CD4-positive, alpha-beta T cell treated with Interleukin-10 for 1 hour (primary cell): Measurements from ENCODE around the gene INHBB.
"Not testable (repeated sequence)": the region's sequence is repeated elsewhere in the genome, so short reads cannot be mapped to it uniquely, and the experiment has no call there.

ENCODE experiments used
- DNase-seq: peaks from one replicate; pipeline ENCODE4 v3.0.0-alpha.2; 2020

INHBB gene

GRCh38 chr2:120383631-120384340, 37.9 kb downstream of the INHBB start:
- no peak for DNase-seq

- DNase-seq: no peak
Measured at GRCh38 chr2:120384486-120385354, 38.8 kb downstream of the INHBB start.

- DNase-seq: no peak
Measured at GRCh38 chr2:120385355-120386127, 39.6 kb downstream of the INHBB start.

- no peak for DNase-seq
Measured at GRCh38 chr2:120388222-120389035, 42.5 kb downstream of the INHBB start.

- DNase-seq: no peak
Measured at GRCh38 chr2:120389036-120389391, 43.1 kb downstream of the INHBB start.

- DNase-seq: no peak
Measured at GRCh38 chr2:120390381-120391055, 44.6 kb downstream of the INHBB start.

GRCh38 chr2:120391382-120391781, 45.4 kb downstream of the INHBB start:
- not testable (repeated sequence) for DNase-seq

GRCh38 chr2:120391911-120392665, 46.2 kb downstream of the INHBB start:
- no peak for DNase-seq

- no peak for DNase-seq
Measured at GRCh38 chr2:120392923-120393322, 47.0 kb downstream of the INHBB start.

- DNase-seq: no peak
Measured at GRCh38 chr2:120393456-120393855, 47.5 kb downstream of the INHBB start.

- DNase-seq: no peak
Measured at GRCh38 chr2:120394764-120395163, 48.8 kb downstream of the INHBB start.

GRCh38 chr2:120395221-120396012, 49.5 kb downstream of the INHBB start:
- DNase-seq: no peak

- DNase-seq: no peak
Measured at GRCh38 chr2:120396013-120396860, 50.3 kb downstream of the INHBB start.

GRCh38 chr2:120396861-120397811, 51.2 kb downstream of the INHBB start:
- DNase-seq: no peak

- no peak for DNase-seq
Measured at GRCh38 chr2:120398051-120398995, 52.4 kb downstream of the INHBB start.

GRCh38 chr2:120398996-120399888, 53.3 kb downstream of the INHBB start:
- no peak for DNase-seq
